ENCODE results near the gene TMEM123.

TMEM123 gene

GRCh38 chr11:102494216-102494615, 41.7 kb upstream of the TMEM123 start:
- no peak overlapping the region for H3K4me3 ChIP-seq (replicated peaks in 1 of 2; ENCODE audit: low read depth in 2 of 2, low read length in 2 of 2)
- TF ChIP-seq, protein P1, sequence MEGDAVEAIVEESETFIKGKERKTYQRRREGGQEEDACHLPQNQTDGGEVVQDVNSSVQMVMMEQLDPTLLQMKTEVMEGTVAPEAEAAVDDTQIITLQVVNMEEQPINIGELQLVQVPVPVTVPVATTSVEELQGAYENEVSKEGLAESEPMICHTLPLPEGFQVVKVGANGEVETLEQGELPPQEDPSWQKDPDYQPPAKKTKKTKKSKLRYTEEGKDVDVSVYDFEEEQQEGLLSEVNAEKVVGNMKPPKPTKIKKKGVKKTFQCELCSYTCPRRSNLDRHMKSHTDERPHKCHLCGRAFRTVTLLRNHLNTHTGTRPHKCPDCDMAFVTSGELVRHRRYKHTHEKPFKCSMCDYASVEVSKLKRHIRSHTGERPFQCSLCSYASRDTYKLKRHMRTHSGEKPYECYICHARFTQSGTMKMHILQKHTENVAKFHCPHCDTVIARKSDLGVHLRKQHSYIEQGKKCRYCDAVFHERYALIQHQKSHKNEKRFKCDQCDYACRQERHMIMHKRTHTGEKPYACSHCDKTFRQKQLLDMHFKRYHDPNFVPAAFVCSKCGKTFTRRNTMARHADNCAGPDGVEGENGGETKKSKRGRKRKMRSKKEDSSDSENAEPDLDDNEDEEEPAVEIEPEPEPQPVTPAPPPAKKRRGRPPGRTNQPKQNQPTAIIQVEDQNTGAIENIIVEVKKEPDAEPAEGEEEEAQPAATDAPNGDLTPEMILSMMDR (IDR thresholded peaks at IDR 0.05; ENCODE audit: low read depth, low read length): no peak
- DNase-seq (ENCODE audit: low read depth in 2 of 2): peak; percentile 74 to 88

- DNase-seq (ENCODE audit: low read depth in 2 of 2): no peak
Observed at GRCh38 chr11:102493524-102493923, 41.0 kb upstream of the TMEM123 start.

DNA sequence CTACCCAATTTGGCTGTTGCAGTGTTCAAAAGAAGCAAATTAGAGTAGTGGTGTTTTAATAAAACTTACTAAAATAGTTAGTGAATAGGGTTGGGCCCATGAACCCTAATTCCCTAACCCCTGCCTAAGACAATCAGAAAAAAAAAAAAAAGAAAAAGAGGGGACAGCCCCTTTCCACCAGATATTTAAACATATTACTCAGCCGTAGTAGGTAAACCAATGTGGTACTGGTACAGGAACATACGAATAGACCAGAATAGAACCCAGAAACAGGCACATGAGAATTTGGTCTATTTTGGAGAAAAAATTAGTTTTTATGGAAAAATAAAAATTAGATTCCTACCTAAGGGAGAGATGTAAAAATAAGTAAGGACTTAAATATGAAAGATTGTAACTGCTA, 39.4 kb upstream of the TMEM123 start:
- no peak for DNase-seq (ENCODE audit: low read depth in 2 of 2)
- TF ChIP-seq, protein P1 (IDR thresholded peaks at IDR 0.05; ENCODE audit: low read depth, low read length): no peak
- no peak overlapping the region for H3K4me3 ChIP-seq (replicated peaks in 1 of 2; ENCODE audit: low read depth in 2 of 2, low read length in 2 of 2)

More at GRCh38 chr11:102493524-102493923, 41.0 kb upstream of the TMEM123 start:
- TF ChIP-seq, protein P1 (IDR thresholded peaks at IDR 0.05; ENCODE audit: low read depth, low read length): no peak
- H3K4me3 ChIP-seq (replicated peaks in 1 of 2; ENCODE audit: low read depth in 2 of 2, low read length in 2 of 2): no peak overlapping the region

DNA sequence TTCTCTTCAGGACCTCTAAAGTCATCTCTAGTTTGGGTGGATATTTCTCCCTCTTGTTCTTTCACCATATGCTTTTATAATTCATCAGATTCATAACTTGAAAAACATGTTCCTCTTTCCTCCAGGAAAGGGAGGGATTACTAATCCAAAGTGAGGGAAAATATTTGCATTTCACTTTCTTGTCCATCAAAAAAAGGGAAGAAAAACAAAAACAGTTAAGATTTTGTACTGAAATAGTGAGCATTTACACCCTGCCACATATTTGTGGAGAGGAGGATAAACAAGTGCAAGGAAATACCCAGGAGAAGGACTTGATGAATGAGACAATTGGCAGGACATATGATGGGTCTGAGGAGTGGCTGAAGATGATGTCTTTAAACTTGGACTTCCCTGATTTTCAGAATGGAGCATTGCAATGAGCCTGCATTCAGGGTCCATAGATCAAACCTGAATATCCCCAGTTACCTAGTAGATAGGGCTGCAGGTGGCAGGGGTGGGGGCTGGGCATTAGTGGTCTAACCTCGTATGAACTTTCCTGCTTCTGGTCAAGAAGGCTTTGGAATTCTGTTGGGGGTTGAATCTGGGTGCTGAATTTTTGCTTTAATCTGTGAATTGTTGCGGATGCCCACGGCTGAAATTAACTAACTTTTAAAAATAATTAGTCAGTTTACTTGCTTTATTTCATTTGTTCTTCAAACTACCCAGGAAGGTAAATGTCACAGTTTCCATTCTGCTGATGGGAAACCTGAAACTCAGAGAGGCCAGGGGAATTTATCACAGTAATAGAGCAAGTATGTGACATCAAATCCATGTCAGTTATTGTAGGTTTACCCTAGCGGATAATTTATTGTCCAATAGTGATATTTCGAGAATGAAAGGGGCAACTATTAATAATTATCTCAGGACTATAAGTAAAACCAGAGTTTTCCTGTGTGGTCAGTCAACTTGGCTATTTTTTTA, 36.9 kb upstream of the TMEM123 start:
- no peak overlapping the region for H3K4me3 ChIP-seq (replicated peaks in 1 of 2; ENCODE audit: low read depth in 2 of 2, low read length in 2 of 2)
- DNase-seq (ENCODE audit: low read depth in 2 of 2): no peak
- TF ChIP-seq, protein P1 (IDR thresholded peaks at IDR 0.05; ENCODE audit: low read depth, low read length): no peak

DNA sequence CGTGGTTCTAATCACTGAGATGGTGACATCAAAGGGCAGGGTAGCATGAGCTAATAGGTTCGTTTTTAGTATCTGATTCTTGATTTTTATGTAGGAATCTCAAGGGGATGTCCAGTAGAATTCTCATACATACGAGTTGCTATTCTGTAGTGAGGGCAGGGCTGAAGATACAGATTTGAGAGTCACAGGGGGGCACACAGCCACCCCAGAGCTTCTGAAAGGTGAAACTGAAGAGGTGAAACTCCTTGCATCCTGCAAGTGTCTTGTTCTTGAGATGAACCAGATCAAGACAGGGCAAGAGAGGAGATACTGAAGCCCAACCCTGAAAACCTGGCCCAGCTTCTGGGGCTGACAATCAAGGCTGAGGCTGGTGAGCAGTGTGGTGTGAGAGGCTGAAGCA, 35.6 kb upstream of the TMEM123 start:
- H3K4me3 ChIP-seq (replicated peaks in 1 of 2; ENCODE audit: low read depth in 2 of 2, low read length in 2 of 2): no peak overlapping the region
- no peak for DNase-seq (ENCODE audit: low read depth in 2 of 2)
- TF ChIP-seq, protein P1 (IDR thresholded peaks at IDR 0.05; ENCODE audit: low read depth, low read length): no peak

- TF ChIP-seq, protein P1 (IDR thresholded peaks at IDR 0.05; ENCODE audit: low read depth, low read length): no peak
- no peak for DNase-seq (ENCODE audit: low read depth in 2 of 2)
- no peak overlapping the region for H3K4me3 ChIP-seq (replicated peaks in 1 of 2; ENCODE audit: low read depth in 2 of 2, low read length in 2 of 2)
Observed at GRCh38 chr11:102487214-102487613, 34.6 kb upstream of the TMEM123 start.

All from cardiac fibroblast (primary cell).